Liver (tissue), 9 donors: ENCODE results near the gene GC. TPM values are rescaled to one million over a fixed set of nuclear protein-coding genes. Genes with fewer than 3 reads are reported as not detected.

Experiments
- DNase-seq: peaks from one replicate; pipeline ENCODE4 v3.0.0-alpha.2; 2017; ENCODE audit warnings: low spot score
- H3K27ac ChIP-seq, 2 donors: one replicate each; pipeline ENCODE4 v1.7.0; 2013; ENCODE audit warnings: inconsistent platforms in 2 of 2, low read length in 2 of 2, control low read depth in 1 of 2, low read depth in 1 of 2, mild to moderate bottlenecking in 1 of 2
- H3K27me3 ChIP-seq, 4 donors: one replicate each; pipeline versions ENCODE4 v1.6.1 to v1.7.0; 2013; ENCODE audit warnings: low read length in 3 of 4, inconsistent platforms in 1 of 4, mild to moderate bottlenecking in 1 of 4, moderate library complexity in 1 of 4; ENCODE audit not compliant: control insufficient read depth in 4 of 4, insufficient read depth in 4 of 4
- H3K36me3 ChIP-seq, 4 donors: one replicate each; pipeline versions ENCODE4 v1.6.1 to v1.7.0; 2013; ENCODE audit warnings: low read length in 3 of 4, mild to moderate bottlenecking in 3 of 4, low read depth in 1 of 4, moderate library complexity in 1 of 4; ENCODE audit not compliant: control insufficient read depth in 4 of 4, insufficient read depth in 3 of 4
- H3K4me1 ChIP-seq, 4 donors: one replicate each; pipeline versions ENCODE4 v1.6.1 to v1.7.0; 2013; ENCODE audit warnings: low read length in 3 of 4, mild to moderate bottlenecking in 3 of 4, moderate library complexity in 1 of 4; ENCODE audit not compliant: control insufficient read depth in 4 of 4, insufficient read depth in 4 of 4
- H3K4me3 ChIP-seq, 3 donors: one replicate each; pipeline versions ENCODE4 v1.6.1 to v1.7.0; 2013; ENCODE audit warnings: low read length in 3 of 3, control low read depth in 1 of 3, low read depth in 1 of 3, mild to moderate bottlenecking in 1 of 3
- H3K9ac ChIP-seq, 2 donors: one replicate each; pipeline ENCODE4 v1.7.0; 2013; ENCODE audit warnings: low read length in 2 of 2, mild to moderate bottlenecking in 2 of 2, moderate library complexity in 2 of 2, control low read depth in 1 of 2, low read depth in 1 of 2
- H3K9me3 ChIP-seq, 4 donors: one replicate each; pipeline versions ENCODE4 v1.6.1 to v1.7.0; 2013; ENCODE audit warnings: low read length in 3 of 4; ENCODE audit not compliant: control insufficient read depth in 4 of 4
- EGR1 ChIP-seq, 2 donors: IDR thresholded peaks; 2 replicates each; pipeline ENCODE4 v1.6.1; 2016 to 2018; ENCODE audit warnings: antibody characterized with exemption in 2 of 2, low read depth in 2 of 2
- FOXA1 ChIP-seq: IDR thresholded peaks from 2 replicates; pipeline ENCODE4 v1.6.1; 2016; ENCODE audit warnings: antibody characterized with exemption
- FOXA2 ChIP-seq: IDR thresholded peaks from 2 replicates; pipeline ENCODE4 v1.6.1; 2016; ENCODE audit warnings: antibody characterized with exemption
- GABPA ChIP-seq, 2 donors: IDR thresholded peaks in 1 of 2; conservative IDR thresholded peaks in 1 of 2; 2 replicates each; pipeline ENCODE4 v1.6.1; 2016; ENCODE audit warnings: antibody characterized with exemption in 2 of 2, mild to moderate bottlenecking in 1 of 2, moderate library complexity in 1 of 2
- HNF4A ChIP-seq, 2 donors: conservative IDR thresholded peaks; 2 replicates each; pipeline ENCODE4 v1.6.1; 2016; ENCODE audit warnings: antibody characterized with exemption in 2 of 2, mild to moderate bottlenecking in 2 of 2
- HNF4G ChIP-seq: IDR thresholded peaks from 2 replicates; pipeline ENCODE4 v1.6.1; 2016; ENCODE audit warnings: antibody characterized with exemption
- JUND ChIP-seq, 2 donors: IDR thresholded peaks; 2 replicates each; pipeline ENCODE4 v1.6.1; 2016; ENCODE audit warnings: antibody characterized with exemption in 2 of 2
- NR2F2 ChIP-seq: IDR thresholded peaks from 2 replicates; pipeline ENCODE4 v1.6.1; 2016; ENCODE audit warnings: antibody characterized with exemption
- RAD21 ChIP-seq, 2 donors: IDR thresholded peaks; 2 replicates each; pipeline ENCODE4 v1.6.1; 2016; ENCODE audit warnings: antibody characterized with exemption in 2 of 2, mild to moderate bottlenecking in 2 of 2
- RXRA ChIP-seq, 2 donors: IDR thresholded peaks; 2 replicates each; pipeline ENCODE4 v1.6.1; 2017 to 2018; ENCODE audit warnings: antibody characterized with exemption in 2 of 2, mild to moderate bottlenecking in 1 of 2
- SP1 ChIP-seq: IDR thresholded peaks from 2 replicates; pipeline ENCODE4 v1.6.1; 2018; ENCODE audit warnings: antibody characterized with exemption, mild to moderate bottlenecking
- TAF1 ChIP-seq: conservative IDR thresholded peaks from 2 replicates; pipeline ENCODE4 v1.6.1; 2016; ENCODE audit warnings: antibody characterized with exemption, mild to moderate bottlenecking
- YY1 ChIP-seq: IDR thresholded peaks from 2 replicates; pipeline ENCODE4 v1.6.1; 2016; ENCODE audit warnings: antibody characterized with exemption, mild to moderate bottlenecking
- WGBS: extraction: QIAGEN DNeasy Blood & Tissue Kit; methylation state at CpG from one replicate; pipeline ENCODE4 v1.1.7; 2013; 5-methylcytosine and 5-hydroxymethylcytosine counted together
- polyA plus RNA-seq, 2 donors: library from polyadenylated mRNA; stranded (reverse) in 1 of 2; unstranded in 1 of 2; fragments of 200-250 nt in 1 of 2; fragments of >200 nt in 1 of 2; fragmentation: Nextera tagmentation in 1 of 2; extraction: Ambion mirVana in 1 of 2; gene quantifications; one replicate each; pipeline versions ENCODE4 v1.2.1 to v1.2.3, GENCODE V29; 2013 to 2015
- total RNA-seq, 2 donors: library from RNA; depleted of rRNA; stranded (reverse); fragments of >200 nt; gene quantifications; one replicate each; pipeline ENCODE4 v1.2.3, GENCODE V29; 2014
- TF ChIP-seq, protein P1 (sequence below): IDR thresholded peaks from 2 replicates; pipeline ENCODE4 v1.6.1; 2016; ENCODE audit warnings: antibody characterized with exemption, mild to moderate bottlenecking
- TF ChIP-seq, protein P2 (sequence below): IDR thresholded peaks from 2 replicates; pipeline ENCODE4 v1.6.1; 2016; ENCODE audit warnings: antibody characterized with exemption
- TF ChIP-seq, protein P3 (sequence below): IDR thresholded peaks from 2 replicates; pipeline ENCODE4 v1.6.1; 2016; ENCODE audit warnings: antibody characterized with exemption
- TF ChIP-seq, protein P4 (sequence below): fragments of 150-350 bp; IDR thresholded peaks from 2 replicates; pipeline ENCODE4 v1.5.1; 2017; ENCODE audit warnings: improper control_type of control experiment, low read depth, low read length; ENCODE audit not compliant: missing input control
- donor health status: healthy.
- donor health status: healthy.
- donor health status: healthy.
- donor health status: healthy.
- donor health status: healthy.

GC gene
- total and polyA plus RNA-seq, 4 donors = 1,801 to 4,674 (median 2,937) TPM

DNA sequence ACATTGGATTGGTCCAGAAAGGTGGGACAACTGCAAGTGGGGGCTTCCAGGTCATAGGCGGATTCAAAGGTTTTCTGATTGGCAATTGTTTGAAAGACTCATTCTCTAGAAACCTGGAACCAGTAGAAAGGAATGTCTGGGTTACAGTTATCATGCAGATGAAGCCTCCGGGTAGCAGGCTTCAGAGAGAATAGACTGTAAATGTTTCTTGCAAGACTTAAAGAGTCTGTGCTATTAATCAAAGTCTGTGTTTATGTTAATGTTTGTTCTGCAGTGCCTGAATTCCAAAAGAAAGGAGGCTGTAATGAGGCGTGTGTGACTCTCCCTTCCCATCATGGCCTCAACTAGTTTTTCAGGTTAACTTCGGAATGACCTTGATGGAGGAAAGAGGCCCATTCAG lies 43.9 kb upstream of the GC start:
- Histone ChIP-seq H3K4me3 (no peak overlapping the region), H3K9me3 (no peaks in the 10 kb centered on the region), H3K36me3 (no peaks in the 10 kb centered on the region), H3K27me3 (no peaks in the 10 kb centered on the region), H3K4me1 (no peaks in the 10 kb centered on the region), H3K9ac (no peak overlapping the region), H3K27ac (no peak overlapping the region)
- WGBS = 85% methylated on average over 4 of the region's 4 CpGs
- TF ChIP-seq, protein P1, sequence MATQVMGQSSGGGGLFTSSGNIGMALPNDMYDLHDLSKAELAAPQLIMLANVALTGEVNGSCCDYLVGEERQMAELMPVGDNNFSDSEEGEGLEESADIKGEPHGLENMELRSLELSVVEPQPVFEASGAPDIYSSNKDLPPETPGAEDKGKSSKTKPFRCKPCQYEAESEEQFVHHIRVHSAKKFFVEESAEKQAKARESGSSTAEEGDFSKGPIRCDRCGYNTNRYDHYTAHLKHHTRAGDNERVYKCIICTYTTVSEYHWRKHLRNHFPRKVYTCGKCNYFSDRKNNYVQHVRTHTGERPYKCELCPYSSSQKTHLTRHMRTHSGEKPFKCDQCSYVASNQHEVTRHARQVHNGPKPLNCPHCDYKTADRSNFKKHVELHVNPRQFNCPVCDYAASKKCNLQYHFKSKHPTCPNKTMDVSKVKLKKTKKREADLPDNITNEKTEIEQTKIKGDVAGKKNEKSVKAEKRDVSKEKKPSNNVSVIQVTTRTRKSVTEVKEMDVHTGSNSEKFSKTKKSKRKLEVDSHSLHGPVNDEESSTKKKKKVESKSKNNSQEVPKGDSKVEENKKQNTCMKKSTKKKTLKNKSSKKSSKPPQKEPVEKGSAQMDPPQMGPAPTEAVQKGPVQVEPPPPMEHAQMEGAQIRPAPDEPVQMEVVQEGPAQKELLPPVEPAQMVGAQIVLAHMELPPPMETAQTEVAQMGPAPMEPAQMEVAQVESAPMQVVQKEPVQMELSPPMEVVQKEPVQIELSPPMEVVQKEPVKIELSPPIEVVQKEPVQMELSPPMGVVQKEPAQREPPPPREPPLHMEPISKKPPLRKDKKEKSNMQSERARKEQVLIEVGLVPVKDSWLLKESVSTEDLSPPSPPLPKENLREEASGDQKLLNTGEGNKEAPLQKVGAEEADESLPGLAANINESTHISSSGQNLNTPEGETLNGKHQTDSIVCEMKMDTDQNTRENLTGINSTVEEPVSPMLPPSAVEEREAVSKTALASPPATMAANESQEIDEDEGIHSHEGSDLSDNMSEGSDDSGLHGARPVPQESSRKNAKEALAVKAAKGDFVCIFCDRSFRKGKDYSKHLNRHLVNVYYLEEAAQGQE = no peak
- TF ChIP-seq, protein P2, sequence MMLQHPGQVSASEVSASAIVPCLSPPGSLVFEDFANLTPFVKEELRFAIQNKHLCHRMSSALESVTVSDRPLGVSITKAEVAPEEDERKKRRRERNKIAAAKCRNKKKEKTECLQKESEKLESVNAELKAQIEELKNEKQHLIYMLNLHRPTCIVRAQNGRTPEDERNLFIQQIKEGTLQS = no peak
- TF ChIP-seq FOXA1 (no peak), HNF4G (no peak), RAD21 (IDR thresholded peaks at IDR 0.05) (no peak), YY1 (no peak), FOXA2 (no peak), SP1 (no peak), RXRA (IDR thresholded peaks at IDR 0.05) (no peak), EGR1 (IDR thresholded peaks at IDR 0.05; ENCODE audit: low read depth in 2 of 2) (no peak), HNF4A (conservative IDR thresholded peaks at IDR 0.05) (no peak), GABPA (IDR thresholded peaks at IDR 0.05 in 1 of 2, conservative IDR thresholded peaks at IDR 0.05 in 1 of 2) (no peak), JUND (IDR thresholded peaks at IDR 0.05) (no peak), NR2F2 (no peak), TAF1 (no peak)
- TF ChIP-seq, protein P3, sequence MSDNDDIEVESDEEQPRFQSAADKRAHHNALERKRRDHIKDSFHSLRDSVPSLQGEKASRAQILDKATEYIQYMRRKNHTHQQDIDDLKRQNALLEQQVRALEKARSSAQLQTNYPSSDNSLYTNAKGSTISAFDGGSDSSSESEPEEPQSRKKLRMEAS = no peak
- TF ChIP-seq, protein P4, sequence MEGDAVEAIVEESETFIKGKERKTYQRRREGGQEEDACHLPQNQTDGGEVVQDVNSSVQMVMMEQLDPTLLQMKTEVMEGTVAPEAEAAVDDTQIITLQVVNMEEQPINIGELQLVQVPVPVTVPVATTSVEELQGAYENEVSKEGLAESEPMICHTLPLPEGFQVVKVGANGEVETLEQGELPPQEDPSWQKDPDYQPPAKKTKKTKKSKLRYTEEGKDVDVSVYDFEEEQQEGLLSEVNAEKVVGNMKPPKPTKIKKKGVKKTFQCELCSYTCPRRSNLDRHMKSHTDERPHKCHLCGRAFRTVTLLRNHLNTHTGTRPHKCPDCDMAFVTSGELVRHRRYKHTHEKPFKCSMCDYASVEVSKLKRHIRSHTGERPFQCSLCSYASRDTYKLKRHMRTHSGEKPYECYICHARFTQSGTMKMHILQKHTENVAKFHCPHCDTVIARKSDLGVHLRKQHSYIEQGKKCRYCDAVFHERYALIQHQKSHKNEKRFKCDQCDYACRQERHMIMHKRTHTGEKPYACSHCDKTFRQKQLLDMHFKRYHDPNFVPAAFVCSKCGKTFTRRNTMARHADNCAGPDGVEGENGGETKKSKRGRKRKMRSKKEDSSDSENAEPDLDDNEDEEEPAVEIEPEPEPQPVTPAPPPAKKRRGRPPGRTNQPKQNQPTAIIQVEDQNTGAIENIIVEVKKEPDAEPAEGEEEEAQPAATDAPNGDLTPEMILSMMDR = no peak
- no peak for DNase-seq

DNA sequence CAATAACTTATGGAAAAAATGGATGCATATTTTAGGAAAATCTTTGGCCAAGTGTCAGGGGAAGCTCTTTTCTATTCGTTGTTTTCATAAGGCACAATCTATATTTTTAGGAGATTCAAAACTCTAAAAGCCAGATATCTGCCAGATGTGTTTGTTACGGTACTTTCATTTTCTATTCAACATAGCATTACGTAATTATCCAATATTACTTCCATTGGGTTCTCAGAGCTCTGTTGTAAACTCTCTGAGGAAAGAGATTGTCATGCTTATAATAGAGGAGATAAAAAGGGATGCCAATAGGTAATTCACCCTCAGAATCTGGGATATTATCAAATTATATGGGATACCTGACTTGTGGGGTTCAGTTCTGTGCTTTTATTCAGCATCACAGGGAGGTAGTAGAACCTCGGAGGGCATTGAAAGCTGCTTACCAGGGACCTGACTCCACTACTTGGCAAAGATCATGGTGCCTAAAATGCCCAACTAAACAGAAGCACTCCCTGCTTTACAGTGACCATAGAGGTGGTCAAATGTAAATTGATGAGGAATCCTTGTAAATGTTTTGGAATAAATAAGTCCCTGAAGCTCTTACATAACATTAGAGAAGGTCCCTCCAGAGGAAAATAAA lies 32.9 kb upstream of the GC start:
- H3K9me3 ChIP-seq = no peaks in the 10 kb centered on the region
- no peak overlapping the region for H3K27ac ChIP-seq
- H3K27me3 ChIP-seq = no peaks in the 10 kb centered on the region
- peak overlapping the region in 2 of 3 donors; percentile 48 to 57 for H3K4me3 ChIP-seq
- TF ChIP-seq FOXA1 = no peak
- peak in 1 of 2 donors; percentile 8 for TF ChIP-seq JUND (IDR thresholded peaks at IDR 0.05)
- 47% methylated on average over 4 of the region's 4 CpGs for WGBS
- H3K9ac ChIP-seq = peak overlapping the region in 1 of 2 donors; percentile 63
- peaks cover 0 to 9% (median 4%) of the 10 kb centered on the region in 4 donors for H3K4me1 ChIP-seq
- no peaks in the 10 kb centered on the region for H3K36me3 ChIP-seq
- no peak for DNase-seq
